Prostate gland (tissue), 2 donors: ENCODE data around the gene CD164. TPM values are rescaled to one million over a fixed set of nuclear protein-coding genes. Genes with fewer than 3 reads are reported as not detected.
"Not testable (repeated sequence)": the region's sequence is repeated elsewhere in the genome, so short reads cannot be mapped to it uniquely, and the experiment has no call there.

ENCODE experiments used
- DNase-seq: peaks from one replicate; pipeline ENCODE4 v3.0.0-alpha.2; 2019; ENCODE audit warnings: low spot score
- H3K27ac ChIP-seq, 2 donors: fragments of 200-600 bp; sonication (generic); 2 replicates each; pipeline ENCODE4 v1.5.1; 2017 to 2019
- H3K27me3 ChIP-seq: fragments of 200-600 bp; sonication (generic); replicated peaks from 2 replicates; pipeline ENCODE4 v1.5.1; 2019; ENCODE audit not compliant: insufficient read depth
- H3K36me3 ChIP-seq, 2 donors: fragments of 200-600 bp; sonication (generic); 1 replicate in 1 of 2; 2 replicates in 1 of 2; pipeline versions ENCODE4 v1.5.1 to v1.8.1; 2017 to 2019
- H3K4me1 ChIP-seq: fragments of 200-600 bp; sonication (generic); replicated peaks from 2 replicates; pipeline ENCODE4 v1.5.1; 2019
- H3K4me3 ChIP-seq, 2 donors: fragments of 200-600 bp; sonication (generic); 2 replicates each; pipeline ENCODE4 v1.5.1; 2017 to 2019
- H3K9me3 ChIP-seq: fragments of 200-600 bp; sonication (generic); 2 replicates; pipeline ENCODE4 v1.5.1; 2017
- POLR2A ChIP-seq: fragments of 450-650 bp; IDR thresholded peaks from one replicate; pipeline ENCODE4 v1.6.1; 2016; ENCODE audit warnings: antibody characterized with exemption, mild to moderate bottlenecking
- POLR2AphosphoS5 ChIP-seq: sonication (generic); formaldehyde crosslinking; IDR thresholded peaks from one replicate; pipeline ENCODE4 v1.6.1; 2017; ENCODE audit warnings: antibody characterized with exemption
- WGBS: methylation state at CpG from one replicate; pipeline ENCODE4 v1.1.5; 2018; 5-methylcytosine and 5-hydroxymethylcytosine counted together
- intact Hi-C: fragments of 100-400 bp; cut with DNase I; formaldehyde crosslinking; loops from one replicate; pipeline ENCODE4 v1.14.2; 2022
- total RNA-seq, 2 donors: library from RNA; depleted of rRNA; stranded (reverse); fragments of >200 nt; gene quantifications; one replicate each; pipeline ENCODE4 v1.1.0, GENCODE V29; 2016
- TF ChIP-seq, protein P1 (sequence below), 4 experiments: fragments of 200-600 bp in 2 of 4; fragments of 450-650 bp in 2 of 4; sonication (generic) in 2 of 4; IDR thresholded peaks; 1 replicate in 3 of 4; 2 replicates in 1 of 4; pipeline ENCODE4 v1.5.1; 2016 to 2019; ENCODE audit warnings: antibody characterized with exemption in 4 of 4, mild to moderate bottlenecking in 2 of 4, moderate library complexity in 2 of 4

Gene CD164
- total RNA-seq, 2 donors from 2014 or later, result 202 to 230 TPM

GRCh38 chr6:109373331-109373730 is 8.9 kb downstream of the CD164 start:
- no peaks in the 10 kb centered on the region for H3K27me3 ChIP-seq
- H3K36me3 ChIP-seq, result no peaks in the 10 kb centered on the region

DNA sequence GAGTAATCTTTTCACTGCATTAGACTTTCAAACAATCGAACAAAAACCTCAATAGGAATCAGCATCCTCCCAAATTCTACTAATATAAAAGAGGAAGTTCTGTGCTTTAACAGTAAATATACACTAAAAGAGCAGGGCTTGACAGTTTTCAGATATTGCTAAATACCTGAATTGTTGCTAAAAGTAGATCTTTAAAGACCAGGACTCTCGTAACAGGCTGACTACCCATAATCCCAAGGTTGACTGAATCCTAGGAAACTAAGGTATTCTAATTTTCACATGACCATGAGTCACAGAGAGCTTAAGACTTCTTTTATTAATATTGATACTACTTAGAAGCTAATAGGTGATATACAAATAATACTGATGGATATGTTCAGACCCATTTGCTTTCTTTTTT is 10.1 kb downstream of the CD164 start:
- Histone ChIP-seq H3K27ac (no peak overlapping the region), H3K4me1 (no peaks in the 10 kb centered on the region), H3K4me3 (no peak overlapping the region), H3K9me3 (no peaks in the 10 kb centered on the region), H3K36me3 (no peaks in the 10 kb centered on the region), H3K27me3 (no peaks in the 10 kb centered on the region)
- intact Hi-C loops, result no loop called here
- TF ChIP-seq POLR2AphosphoS5 (no peak), POLR2A (no peak)
- TF ChIP-seq, protein P1, sequence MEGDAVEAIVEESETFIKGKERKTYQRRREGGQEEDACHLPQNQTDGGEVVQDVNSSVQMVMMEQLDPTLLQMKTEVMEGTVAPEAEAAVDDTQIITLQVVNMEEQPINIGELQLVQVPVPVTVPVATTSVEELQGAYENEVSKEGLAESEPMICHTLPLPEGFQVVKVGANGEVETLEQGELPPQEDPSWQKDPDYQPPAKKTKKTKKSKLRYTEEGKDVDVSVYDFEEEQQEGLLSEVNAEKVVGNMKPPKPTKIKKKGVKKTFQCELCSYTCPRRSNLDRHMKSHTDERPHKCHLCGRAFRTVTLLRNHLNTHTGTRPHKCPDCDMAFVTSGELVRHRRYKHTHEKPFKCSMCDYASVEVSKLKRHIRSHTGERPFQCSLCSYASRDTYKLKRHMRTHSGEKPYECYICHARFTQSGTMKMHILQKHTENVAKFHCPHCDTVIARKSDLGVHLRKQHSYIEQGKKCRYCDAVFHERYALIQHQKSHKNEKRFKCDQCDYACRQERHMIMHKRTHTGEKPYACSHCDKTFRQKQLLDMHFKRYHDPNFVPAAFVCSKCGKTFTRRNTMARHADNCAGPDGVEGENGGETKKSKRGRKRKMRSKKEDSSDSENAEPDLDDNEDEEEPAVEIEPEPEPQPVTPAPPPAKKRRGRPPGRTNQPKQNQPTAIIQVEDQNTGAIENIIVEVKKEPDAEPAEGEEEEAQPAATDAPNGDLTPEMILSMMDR (IDR thresholded peaks at IDR 0.05), result no peak
- no peak for DNase-seq
- WGBS, result 70% methylated on average over 2 of the region's 2 CpGs

More at GRCh38 chr6:109373331-109373730, 8.9 kb downstream of the CD164 start:
- H3K4me3 ChIP-seq, result no peak overlapping the region
- H3K9me3 ChIP-seq, result no peaks in the 10 kb centered on the region
- no peak overlapping the region for H3K27ac ChIP-seq
- WGBS, result 86% methylated on average over 4 of the region's 4 CpGs
- H3K4me1 ChIP-seq, result peaks cover 4% of the 10 kb centered on the region
- TF ChIP-seq POLR2AphosphoS5 (no peak), POLR2A (no peak)
- TF ChIP-seq, protein P1 (IDR thresholded peaks at IDR 0.05), result no peak
- intact Hi-C loops, result no loop called here
- DNase-seq, result no peak

DNA sequence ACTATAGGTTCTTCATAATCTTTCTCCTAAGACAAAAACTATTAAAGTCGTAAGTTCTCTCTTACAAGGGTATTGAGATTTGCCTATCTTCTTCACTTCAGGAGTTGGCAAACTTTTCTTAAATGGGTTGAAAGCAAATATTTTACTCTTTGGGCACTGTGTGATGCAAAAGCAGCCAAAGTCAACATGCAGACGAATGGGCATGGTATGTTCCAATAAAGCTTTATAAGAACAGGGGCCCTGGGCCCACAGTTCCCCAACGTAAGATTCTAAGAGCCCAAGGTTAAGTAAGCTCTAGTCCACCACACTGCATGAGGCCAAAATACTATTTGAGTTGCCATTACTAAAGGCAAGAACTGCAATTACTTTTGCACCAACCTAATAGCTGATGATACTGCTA is 11.5 kb downstream of the CD164 start:
- Histone ChIP-seq H3K4me3 (no peak overlapping the region), H3K9me3 (no peaks in the 10 kb centered on the region), H3K36me3 (no peaks in the 10 kb centered on the region), H3K4me1 (no peaks in the 10 kb centered on the region), H3K27me3 (no peaks in the 10 kb centered on the region), H3K27ac (no peak overlapping the region)
- no peak for DNase-seq
- TF ChIP-seq, protein P1 (IDR thresholded peaks at IDR 0.05), result no peak
- TF ChIP-seq POLR2AphosphoS5 (no peak), POLR2A (no peak)
- intact Hi-C loops, result no loop called here
- 33% methylated on average over 3 of the region's 3 CpGs for WGBS

- TF ChIP-seq POLR2AphosphoS5, result no peak
- TF ChIP-seq, protein P1 (IDR thresholded peaks at IDR 0.05), result no peak
- no peak for TF ChIP-seq POLR2A
- DNase-seq, result no peak
- no peak overlapping the region for H3K4me3 ChIP-seq
- H3K4me1 ChIP-seq, result no peaks in the 10 kb centered on the region
- no peaks in the 10 kb centered on the region for H3K9me3 ChIP-seq
- intact Hi-C loops, result no loop called here
- WGBS, result 58% methylated on average over 1 of the region's 1 CpG
- H3K36me3 ChIP-seq, result no peaks in the 10 kb centered on the region
- no peaks in the 10 kb centered on the region for H3K27me3 ChIP-seq
- H3K27ac ChIP-seq, result no peak overlapping the region
These were observed 11.9 kb downstream of the CD164 start for GRCh38 chr6:109370336-109370735.

GRCh38 chr6:109369728-109370127 is 12.5 kb downstream of the CD164 start:
- Histone ChIP-seq H3K4me1 (no peaks in the 10 kb centered on the region), H3K9me3 (no peaks in the 10 kb centered on the region), H3K27me3 (no peaks in the 10 kb centered on the region), H3K27ac (no peak overlapping the region), H3K4me3 (no peak overlapping the region), H3K36me3 (no peaks in the 10 kb centered on the region)
- WGBS, result 84% methylated on average over 4 of the region's 4 CpGs
- no peak for TF ChIP-seq POLR2AphosphoS5
- no peak for TF ChIP-seq POLR2A
- TF ChIP-seq, protein P1 (IDR thresholded peaks at IDR 0.05), result no peak
- intact Hi-C loops, result no loop called here
- no peak for DNase-seq

GRCh38 chr6:109364382-109365078 is 17.7 kb downstream of the CD164 start:
- H3K27me3 ChIP-seq, DNase-seq, H3K27ac ChIP-seq, H3K4me1 ChIP-seq, H3K9me3 ChIP-seq, intact Hi-C loops, H3K4me3 ChIP-seq: not testable (repeated sequence)
- peaks cover 0 to 16% of the 10 kb centered on the region in 2 donors for H3K36me3 ChIP-seq
- 93% methylated on average over 5 of the region's 5 CpGs for WGBS
